Mammary epithelial cell (primary cell): ENCODE results near the gene SLC19A2.

Source experiments
- CTCF ChIP-seq, 2 donors: IDR thresholded peaks in 1 of 2; conservative IDR thresholded peaks in 1 of 2; 2 replicates each; pipeline ENCODE4 v1.5.1; 2011 to 2012; ENCODE audit warnings: inconsistent platforms in 2 of 2, low read length in 2 of 2, mild to moderate bottlenecking in 2 of 2, control low read depth in 1 of 2, low read depth in 1 of 2; ENCODE audit not compliant: insufficient read depth in 1 of 2; ENCODE audit errors: extremely low read depth in 1 of 2
- EZH2 ChIP-seq: IDR thresholded peaks from 2 replicates; pipeline ENCODE4 v1.6.1; 2012; ENCODE audit warnings: low read length, inconsistent platforms, borderline replicate concordance

- no peak for TF ChIP-seq CTCF (conservative IDR thresholded peaks at IDR 0.05 in 1 of 2, IDR thresholded peaks at IDR 0.05 in 1 of 2; ENCODE audit: extremely low read depth in 1 of 2, insufficient read depth in 1 of 2, low read depth in 1 of 2, low read length in 2 of 2)
- no peak for TF ChIP-seq EZH2
These were observed 10.2 kb upstream of the SLC19A2 start for GRCh38 chr1:169495916-169496315.
